HepG2 (cell line): ENCODE measurements around the gene LY6G5B. TPM values are rescaled to one million over a fixed set of nuclear protein-coding genes. Genes with fewer than 3 reads are reported as not detected.

Experiments
- ATF2 ChIP-seq: sonication (generic); formaldehyde crosslinking; IDR thresholded peaks from 2 replicates; pipeline ENCODE4 v1.4.0; 2020; ENCODE audit warnings: missing genetic modification reagents
- BHLHE40 ChIP-seq: IDR thresholded peaks from 2 replicates; pipeline ENCODE4 v1.6.1; 2011; ENCODE audit warnings: low read length, improper control_type of control experiment
- CREBL2 ChIP-seq: sonication (generic); formaldehyde crosslinking; IDR thresholded peaks from 2 replicates; pipeline ENCODE4 v1.8.1; 2023; ENCODE audit warnings: missing genetic modification reagents, mild to moderate bottlenecking, borderline replicate concordance
- DZIP1 ChIP-seq: sonication (generic); formaldehyde crosslinking; IDR thresholded peaks from 2 replicates; pipeline ENCODE4 v1.5.0; 2020; ENCODE audit warnings: mild to moderate bottlenecking, missing genetic modification reagents
- FOXP1 ChIP-seq, 2 experiments: fragments of 450-650 bp in 1 of 2; IDR thresholded peaks; 2 replicates each; pipeline ENCODE4 v1.6.1; 2017 to 2018; ENCODE audit warnings: antibody characterized with exemption in 1 of 2
- GATAD1 ChIP-seq: IDR thresholded peaks from 2 replicates; pipeline ENCODE4 v1.6.1; 2016; ENCODE audit warnings: missing genetic modification reagents, missing compliant biosample characterization
- HOXA9 ChIP-seq: sonication (generic); formaldehyde crosslinking; IDR thresholded peaks from 2 replicates; pipeline ENCODE4 v1.8.1; 2022; ENCODE audit warnings: missing genetic modification reagents, mild to moderate bottlenecking, moderate library complexity, borderline replicate concordance
- JUND ChIP-seq: sonication (generic); formaldehyde crosslinking; IDR thresholded peaks from 2 replicates; pipeline ENCODE4 v1.8.0; 2022; ENCODE audit warnings: mild to moderate bottlenecking, missing genetic modification reagents
- MXD1 ChIP-seq: sonication (generic); formaldehyde crosslinking; IDR thresholded peaks from 2 replicates; pipeline ENCODE4 v1.4.0; 2020; ENCODE audit warnings: mild to moderate bottlenecking, missing genetic modification reagents
- RORA ChIP-seq: sonication (generic); formaldehyde crosslinking; IDR thresholded peaks from 2 replicates; pipeline ENCODE4 v1.5.0; 2020; ENCODE audit warnings: mild to moderate bottlenecking, missing genetic modification reagents, moderate library complexity
- SP1 ChIP-seq, 2 experiments: fragments of 450-650 bp in 1 of 2; sonication (generic) in 1 of 2; formaldehyde crosslinking in 1 of 2; IDR thresholded peaks; 2 replicates each; pipeline versions ENCODE4 v1.4.0 to v1.6.1; 2016 to 2020; ENCODE audit warnings: missing genetic modification reagents in 1 of 2
- STAT5B ChIP-seq: sonication (generic); formaldehyde crosslinking; IDR thresholded peaks from 2 replicates; pipeline ENCODE4 v1.4.0; 2020; ENCODE audit warnings: missing genetic modification reagents
- UBTF ChIP-seq: sonication (generic); formaldehyde crosslinking; IDR thresholded peaks from 2 replicates; pipeline ENCODE4 v1.4.0; 2020; ENCODE audit warnings: mild to moderate bottlenecking, missing genetic modification reagents
- XRCC5 ChIP-seq: fragments of 200-400 bp; formaldehyde crosslinking; optimal IDR thresholded peaks from 2 replicates; pipeline ENCODE3; 2017; ENCODE audit warnings: mild to moderate bottlenecking, low read length
- ZKSCAN8 ChIP-seq: IDR thresholded peaks from 2 replicates; pipeline ENCODE4 v1.6.1; 2016; ENCODE audit warnings: borderline replicate concordance, missing genetic modification reagents, missing compliant biosample characterization
- ZNF34 ChIP-seq: sonication (generic); formaldehyde crosslinking; IDR thresholded peaks from 2 replicates; pipeline ENCODE4 v1.4.0; 2020; ENCODE audit warnings: mild to moderate bottlenecking, missing genetic modification reagents, borderline replicate concordance
- ZNF639 ChIP-seq: conservative IDR thresholded peaks from 2 replicates; pipeline ENCODE4 v1.6.1; 2018; ENCODE audit warnings: missing genetic modification reagents
- ZSCAN21 ChIP-seq: sonication (generic); formaldehyde crosslinking; IDR thresholded peaks from 2 replicates; pipeline ENCODE4 v1.8.0; 2022; ENCODE audit warnings: mild to moderate bottlenecking, missing genetic modification reagents, moderate library complexity, borderline replicate concordance
- ZSCAN5A ChIP-seq: sonication (generic); formaldehyde crosslinking; IDR thresholded peaks from 2 replicates; pipeline ENCODE4 v1.8.0; 2022; ENCODE audit warnings: mild to moderate bottlenecking, missing genetic modification reagents, borderline replicate concordance
- polyA plus RNA-seq, 8 experiments: library from polyadenylated mRNA; depleted of rRNA in 3 of 8; stranded (reverse) in 7 of 8; unstranded in 1 of 8; fragments of >200 nt; fragmentation: Illumina TruSeq in 4 of 8; extraction: Trizol in 4 of 8; gene quantifications; 2 replicates each; pipeline versions ENCODE4 v1.2.1 to v1.2.3, GENCODE V29; 2011 to 2016; ENCODE audit warnings: low read depth in 4 of 8, missing spikeins in 1 of 8, mixed read lengths in 1 of 8; ENCODE audit not compliant: insufficient read depth in 1 of 8
- total RNA-seq, 5 experiments: library from RNA; depleted of rRNA; stranded (reverse); fragments of >200 nt; fragmentation: Illumina TruSeq; extraction: Trizol; gene quantifications; 2 replicates each; pipeline ENCODE4 v1.2.3, GENCODE V29; 2016; ENCODE audit warnings: low read depth in 1 of 5

The LY6G5B gene
- total and polyA plus RNA-seq, 2 of the 13 experiments (the other 11 are each of a cell fraction or from before 2014, with no cell fraction given): 7.8 to 15.7 TPM

GRCh38 chr6:31651602-31652191, 18.1 kb upstream of the LY6G5B start (continued):
- TF ChIP-seq ZSCAN21: no peak; the same call in 1 of the 2 replicates
- no peak for TF ChIP-seq ZSCAN5A (CRISPR knock-in tag)
- TF ChIP-seq ZKSCAN8 (CRISPR knock-in tag): no peak
- TF ChIP-seq DZIP1 (CRISPR knock-in tag): no peak
- no peak for TF ChIP-seq STAT5B
- peak; percentile 88 for TF ChIP-seq BHLHE40
- TF ChIP-seq HOXA9 (CRISPR knock-in tag): 0 out of 2 replicates have a peak, but pooled peaks have one; percentile 22
- TF ChIP-seq JUND (CRISPR knock-in tag): no peak
- no peak for TF ChIP-seq ATF2 (CRISPR knock-in tag)
- 0 out of 2 replicates have a peak, but pooled peaks have one; percentile 23 for TF ChIP-seq MXD1 (CRISPR knock-in tag)
- TF ChIP-seq UBTF (CRISPR knock-in tag): no peak
- TF ChIP-seq RORA (CRISPR knock-in tag): no peak
- no peak for TF ChIP-seq SP1 (IDR thresholded peaks at IDR 0.05)
- 0 out of 2 replicates have a peak, but pooled peaks have one; percentile 42 for TF ChIP-seq SP1 (CRISPR knock-in tag; IDR thresholded peaks at IDR 0.05)
- no peak for TF ChIP-seq CREBL2 (CRISPR knock-in tag)
- TF ChIP-seq ZNF34: no peak
- no peak for TF ChIP-seq FOXP1 (IDR thresholded peaks at IDR 0.05)
- 0 out of 2 replicates have a peak, but pooled peaks have one; percentile 3 for TF ChIP-seq FOXP1 (CRISPR knock-in tag; IDR thresholded peaks at IDR 0.05)
- TF ChIP-seq ZNF639 (CRISPR knock-in tag): no peak; the same call in 1 of the 2 replicates
- no peak for TF ChIP-seq GATAD1 (CRISPR knock-in tag)
- TF ChIP-seq XRCC5: no peak
